GM12872 (cell line): ENCODE results near the gene MN1.

Experiments
- TF ChIP-seq, protein P1 (sequence below): IDR thresholded peaks from 3 replicates; pipeline ENCODE4 v1.5.1; 2011; ENCODE audit warnings: low read depth, mild to moderate bottlenecking, low read length, moderate library complexity; ENCODE audit not compliant: insufficient read depth

Gene MN1

DNA sequence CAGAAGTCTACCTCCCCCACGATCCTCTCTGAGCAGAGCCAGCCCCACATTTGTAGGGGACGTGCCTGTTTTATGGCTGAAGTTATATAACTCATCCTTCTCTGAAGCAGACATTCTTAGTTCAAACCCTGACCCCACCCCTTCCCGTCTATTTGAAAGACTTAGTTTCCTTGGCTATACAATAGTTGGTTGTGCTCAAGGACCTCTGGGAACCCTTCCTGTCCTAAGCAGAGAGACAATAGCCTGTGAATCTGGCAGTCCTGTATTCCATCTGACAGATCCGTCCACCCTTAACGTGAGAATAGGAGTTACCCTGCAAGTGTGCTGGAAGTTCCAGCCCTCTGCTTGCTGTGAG, 75.2 kb downstream of the MN1 start:
- TF ChIP-seq, protein P1, sequence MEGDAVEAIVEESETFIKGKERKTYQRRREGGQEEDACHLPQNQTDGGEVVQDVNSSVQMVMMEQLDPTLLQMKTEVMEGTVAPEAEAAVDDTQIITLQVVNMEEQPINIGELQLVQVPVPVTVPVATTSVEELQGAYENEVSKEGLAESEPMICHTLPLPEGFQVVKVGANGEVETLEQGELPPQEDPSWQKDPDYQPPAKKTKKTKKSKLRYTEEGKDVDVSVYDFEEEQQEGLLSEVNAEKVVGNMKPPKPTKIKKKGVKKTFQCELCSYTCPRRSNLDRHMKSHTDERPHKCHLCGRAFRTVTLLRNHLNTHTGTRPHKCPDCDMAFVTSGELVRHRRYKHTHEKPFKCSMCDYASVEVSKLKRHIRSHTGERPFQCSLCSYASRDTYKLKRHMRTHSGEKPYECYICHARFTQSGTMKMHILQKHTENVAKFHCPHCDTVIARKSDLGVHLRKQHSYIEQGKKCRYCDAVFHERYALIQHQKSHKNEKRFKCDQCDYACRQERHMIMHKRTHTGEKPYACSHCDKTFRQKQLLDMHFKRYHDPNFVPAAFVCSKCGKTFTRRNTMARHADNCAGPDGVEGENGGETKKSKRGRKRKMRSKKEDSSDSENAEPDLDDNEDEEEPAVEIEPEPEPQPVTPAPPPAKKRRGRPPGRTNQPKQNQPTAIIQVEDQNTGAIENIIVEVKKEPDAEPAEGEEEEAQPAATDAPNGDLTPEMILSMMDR = no peak

DNA sequence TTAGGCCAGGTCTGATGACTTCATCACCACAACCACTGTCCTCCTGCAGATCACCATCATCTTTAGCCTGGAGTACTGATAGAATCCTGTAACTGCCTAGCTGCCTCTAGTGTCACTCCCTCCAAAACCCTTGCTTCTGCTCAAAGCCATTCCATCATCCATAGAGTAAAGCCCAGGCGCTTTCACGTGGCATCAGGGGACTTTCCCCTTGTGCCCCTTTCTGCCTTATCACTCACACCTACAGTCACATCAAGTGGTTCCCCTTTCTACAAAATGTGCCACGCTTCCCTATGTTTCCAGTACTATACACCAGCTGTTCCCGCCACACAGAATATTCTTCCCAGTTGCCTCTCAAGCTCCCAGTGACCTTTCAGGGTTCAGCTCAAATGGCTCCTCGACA, 75.9 kb downstream of the MN1 start:
- TF ChIP-seq, protein P1 = no peak

DNA sequence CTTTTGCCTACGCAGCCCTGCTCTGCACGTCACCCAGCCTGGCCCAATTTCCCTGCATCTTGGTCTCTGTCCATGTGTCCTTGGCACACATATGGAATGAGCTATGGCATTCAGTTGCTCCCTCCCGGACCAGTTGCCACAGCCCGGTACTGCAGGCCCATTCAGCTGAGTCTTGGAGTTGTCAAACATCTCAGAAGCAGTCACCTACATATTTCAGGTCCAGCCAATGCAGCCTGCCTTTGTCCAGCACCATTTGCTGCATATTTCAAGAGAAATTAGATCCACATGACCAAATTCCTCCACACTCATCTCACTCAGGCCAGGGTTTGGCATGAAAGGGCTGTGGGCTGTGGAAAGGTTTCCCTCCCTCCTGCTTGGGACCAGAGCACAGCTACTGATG, 76.8 kb downstream of the MN1 start:
- TF ChIP-seq, protein P1 = no peak

DNA sequence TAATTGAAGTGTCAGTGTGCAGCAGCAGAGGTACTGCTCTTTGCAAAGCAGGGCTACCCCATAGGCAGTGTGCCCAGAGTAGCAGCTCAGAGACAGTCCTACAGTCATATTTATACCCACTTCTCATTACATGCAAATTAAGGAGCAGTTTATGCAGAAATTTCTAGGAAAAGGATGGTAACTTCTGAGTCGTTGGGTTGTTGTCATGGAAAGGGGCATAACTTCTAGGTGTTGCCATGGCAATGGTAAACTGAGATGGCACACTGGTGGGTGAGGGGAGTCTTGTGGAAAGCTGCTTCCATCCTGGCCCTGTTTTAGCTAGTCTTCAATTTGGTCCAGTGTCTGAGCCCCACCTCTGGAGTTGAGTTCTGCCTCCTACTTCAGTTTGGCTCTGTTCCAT, 77.4 kb downstream of the MN1 start:
- TF ChIP-seq, protein P1 = no peak

DNA sequence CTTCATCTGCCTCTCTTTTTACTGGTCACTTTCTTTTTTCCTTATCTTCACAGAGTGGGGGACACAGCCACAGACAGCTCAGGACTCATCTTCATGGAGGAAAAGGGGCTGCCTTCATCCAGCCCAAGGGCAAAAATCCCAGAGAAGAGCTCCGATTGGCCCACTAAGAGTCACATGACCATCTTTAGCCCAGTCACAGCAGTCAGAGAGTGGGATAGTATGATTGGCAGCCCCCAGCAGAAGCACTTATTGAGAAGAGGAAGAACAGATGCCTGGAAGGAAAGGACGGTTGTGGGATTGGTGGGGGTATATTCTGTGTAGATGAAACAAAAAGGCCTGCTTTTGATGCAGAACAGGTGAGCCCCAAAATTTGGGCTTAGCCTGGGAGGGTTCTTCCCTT, 77.8 kb downstream of the MN1 start:
- TF ChIP-seq, protein P1 = no peak

DNA sequence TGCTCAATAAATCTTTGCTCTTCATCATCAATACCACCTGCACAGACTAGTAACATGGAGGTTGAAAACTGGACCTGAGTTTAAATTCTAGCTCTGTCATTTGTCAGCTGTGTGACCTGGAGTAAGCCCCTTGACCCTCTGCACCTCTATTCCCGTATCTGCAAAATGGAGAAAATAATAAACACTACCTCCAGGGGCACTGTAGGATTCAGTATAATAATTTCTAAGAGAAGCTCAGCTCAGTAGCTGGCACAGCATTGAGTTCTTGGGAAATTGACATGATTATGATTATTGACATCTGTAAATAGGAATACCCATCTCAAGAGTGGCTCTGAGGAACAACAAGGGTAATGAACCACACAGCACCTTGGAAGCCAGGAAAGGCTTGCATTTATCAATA, 78.4 kb downstream of the MN1 start:
- TF ChIP-seq, protein P1 = no peak

DNA sequence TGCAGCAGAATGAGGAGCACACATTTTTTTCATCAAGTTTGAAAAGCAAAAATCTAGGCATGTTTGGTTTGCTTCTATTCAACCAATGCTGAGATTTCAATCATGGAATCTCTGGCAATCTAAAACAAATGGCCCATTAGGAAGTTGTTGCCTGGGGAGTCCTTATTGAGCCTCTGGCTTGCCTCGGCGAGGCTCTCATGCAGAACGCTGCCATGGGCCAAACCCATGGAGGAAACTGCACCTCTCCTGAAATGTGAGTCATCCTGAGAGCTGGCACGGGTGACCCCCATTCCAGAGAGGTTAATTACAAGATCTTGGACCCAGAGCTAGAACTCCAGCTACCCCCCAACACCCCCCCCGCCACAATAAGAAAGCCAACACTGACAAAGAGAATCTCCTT, 80.7 kb downstream of the MN1 start:
- TF ChIP-seq, protein P1 = no peak
